Thyroid gland (tissue), 4 donors: Measurements from ENCODE around the gene ZBTB8OS.

Experiments used
- CTCF ChIP-seq, 6 experiments: fragments of 200-600 bp in 3 of 6; fragments of 450-650 bp in 3 of 6; sonication (generic) in 3 of 6; IDR thresholded peaks; one replicate each; pipeline ENCODE4 v1.5.1; 2016 to 2019; ENCODE audit warnings: antibody characterized with exemption in 6 of 6, mild to moderate bottlenecking in 2 of 6, inconsistent platforms in 1 of 6, moderate library complexity in 1 of 6
- POLR2A ChIP-seq, 2 donors: fragments of 450-650 bp; IDR thresholded peaks; one replicate each; pipeline ENCODE4 v1.6.1; 2017; ENCODE audit warnings: antibody characterized with exemption in 2 of 2, mild to moderate bottlenecking in 2 of 2, moderate library complexity in 1 of 2

DNA sequence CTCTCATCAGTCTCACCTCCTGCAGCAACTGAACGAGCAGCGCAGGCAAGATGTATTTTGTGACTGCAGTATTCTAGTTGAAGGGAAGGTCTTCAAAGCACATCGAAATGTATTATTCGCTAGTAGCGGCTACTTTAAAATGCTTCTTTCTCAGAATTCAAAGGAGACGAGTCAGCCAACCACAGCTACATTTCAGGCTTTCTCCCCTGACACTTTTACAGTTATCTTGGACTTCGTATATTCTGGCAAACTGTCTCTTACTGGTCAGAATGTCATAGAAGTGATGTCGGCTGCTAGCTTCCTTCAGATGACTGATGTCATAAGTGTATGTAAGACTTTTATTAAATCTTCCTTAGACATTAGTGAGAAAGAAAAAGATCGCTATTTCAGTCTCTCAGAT, 57.4 kb downstream of the ZBTB8OS start:
- TF ChIP-seq CTCF (IDR thresholded peaks at IDR 0.05) (no peak), POLR2A (IDR thresholded peaks at IDR 0.05) (no peak)
